BE2C (cell line): ENCODE measurements around the gene WNT8B.

Experiments
- DNase-seq: peaks from one replicate; pipeline ENCODE4 v3.0.0-alpha.2; 2020
- H3K27me3 ChIP-seq: fragments of 250-450 bp; sonication (Bioruptor Pico); 2 replicates; pipeline ENCODE4 v1.5.1; 2020; ENCODE audit warnings: mild to moderate bottlenecking
- H3K36me3 ChIP-seq: fragments of 250-450 bp; sonication (Bioruptor Pico); 2 replicates; pipeline ENCODE4 v1.5.1; 2020; ENCODE audit warnings: mild to moderate bottlenecking
- H3K4me1 ChIP-seq: fragments of 250-450 bp; sonication (Bioruptor Pico); 2 replicates; pipeline ENCODE4 v1.5.1; 2020
- H3K4me3 ChIP-seq: 2 replicates; pipeline ENCODE4 v1.5.1; 2011; ENCODE audit warnings: low read depth, low read length
- H3K9me3 ChIP-seq: fragments of 250-450 bp; sonication (Bioruptor Pico); 2 replicates; pipeline ENCODE4 v1.5.1; 2020
- TF ChIP-seq, protein P1 (sequence below): IDR thresholded peaks from 2 replicates; pipeline ENCODE4 v1.5.1; 2012; ENCODE audit warnings: mild to moderate bottlenecking, low read depth, low read length

Gene WNT8B

DNA sequence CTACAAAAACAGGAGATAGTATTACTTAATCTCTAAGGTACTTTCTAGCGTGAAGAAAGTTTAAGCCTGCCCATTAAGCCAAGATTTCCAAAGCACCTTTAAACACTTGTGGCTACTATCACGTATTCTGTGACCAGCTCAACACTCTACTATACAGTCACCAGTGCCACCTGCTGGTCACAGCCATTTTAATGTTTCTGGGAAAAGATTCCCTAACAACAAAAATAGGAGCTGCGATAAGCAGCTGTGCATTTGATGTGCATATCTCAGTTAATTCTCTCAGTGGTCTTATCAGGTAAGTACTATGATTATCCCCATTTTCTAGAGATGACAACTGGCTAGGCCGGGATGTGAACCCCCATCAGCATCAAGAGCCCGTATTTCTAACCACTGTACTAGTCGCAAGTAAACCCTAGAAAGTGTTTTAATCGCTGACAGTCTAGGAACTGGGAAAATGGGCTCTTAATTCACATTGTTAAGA, 56.0 kb downstream of the WNT8B start:
- H3K4me3 ChIP-seq: peak overlapping the region; percentile 63
- no peaks in the 10 kb centered on the region for H3K27me3 ChIP-seq
- peaks cover 5% of the 10 kb centered on the region for H3K36me3 ChIP-seq
- no peaks in the 10 kb centered on the region for H3K4me1 ChIP-seq
- H3K9me3 ChIP-seq: no peaks in the 10 kb centered on the region
- TF ChIP-seq, protein P1, sequence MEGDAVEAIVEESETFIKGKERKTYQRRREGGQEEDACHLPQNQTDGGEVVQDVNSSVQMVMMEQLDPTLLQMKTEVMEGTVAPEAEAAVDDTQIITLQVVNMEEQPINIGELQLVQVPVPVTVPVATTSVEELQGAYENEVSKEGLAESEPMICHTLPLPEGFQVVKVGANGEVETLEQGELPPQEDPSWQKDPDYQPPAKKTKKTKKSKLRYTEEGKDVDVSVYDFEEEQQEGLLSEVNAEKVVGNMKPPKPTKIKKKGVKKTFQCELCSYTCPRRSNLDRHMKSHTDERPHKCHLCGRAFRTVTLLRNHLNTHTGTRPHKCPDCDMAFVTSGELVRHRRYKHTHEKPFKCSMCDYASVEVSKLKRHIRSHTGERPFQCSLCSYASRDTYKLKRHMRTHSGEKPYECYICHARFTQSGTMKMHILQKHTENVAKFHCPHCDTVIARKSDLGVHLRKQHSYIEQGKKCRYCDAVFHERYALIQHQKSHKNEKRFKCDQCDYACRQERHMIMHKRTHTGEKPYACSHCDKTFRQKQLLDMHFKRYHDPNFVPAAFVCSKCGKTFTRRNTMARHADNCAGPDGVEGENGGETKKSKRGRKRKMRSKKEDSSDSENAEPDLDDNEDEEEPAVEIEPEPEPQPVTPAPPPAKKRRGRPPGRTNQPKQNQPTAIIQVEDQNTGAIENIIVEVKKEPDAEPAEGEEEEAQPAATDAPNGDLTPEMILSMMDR: peak; percentile 75
- DNase-seq: peak; percentile 74

DNA sequence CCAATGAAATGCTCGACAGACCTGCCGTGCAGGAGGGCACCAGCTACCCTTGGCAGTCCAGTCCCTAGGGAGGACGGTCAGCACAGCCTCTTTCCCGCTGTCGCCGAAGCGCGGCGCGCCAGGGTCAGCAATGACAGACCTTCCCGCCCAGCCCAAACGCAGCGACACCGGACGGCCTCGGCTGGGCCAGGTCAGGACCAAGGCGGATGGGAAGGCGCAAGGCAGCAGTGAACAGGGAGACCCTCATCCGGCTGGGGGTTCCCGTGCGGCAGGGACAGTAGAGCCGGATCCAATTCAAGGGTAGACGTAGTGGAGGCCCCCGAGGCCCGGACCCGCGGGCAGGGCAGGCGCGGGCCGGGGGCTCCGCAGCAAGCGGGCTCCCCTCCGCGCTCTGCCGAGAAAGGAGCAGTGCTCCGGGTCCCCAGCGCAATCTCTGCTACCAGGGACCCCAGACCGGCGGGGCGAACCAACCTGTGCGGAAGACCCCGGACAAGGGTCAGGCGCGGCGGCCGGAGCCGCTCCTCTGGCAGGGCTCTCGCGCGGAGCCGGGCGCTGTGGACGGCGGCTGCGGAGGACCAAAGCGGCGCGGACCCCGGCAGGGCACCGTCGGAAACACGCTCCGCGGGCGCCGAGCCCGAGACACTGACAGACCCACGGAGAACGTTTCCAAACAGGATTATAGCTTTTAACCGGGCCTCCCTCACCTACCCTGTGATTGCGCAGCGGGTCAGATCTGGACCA, 56.7 kb downstream of the WNT8B start, which contains the start of gene SEC31B:
Gene SEC31B, minus strand, starts transcription at position 551 of the 741 bp plus-strand sequence. CDS start 2,909 bp downstream, outside the sequence.
- Histone ChIP-seq H3K27me3 (no peaks in the 10 kb centered on the region), H3K4me3 (peak within 1 kb of the TSS; percentile 63), H3K36me3 (peaks cover 11% of the 10 kb centered on the region), H3K9me3 (no peaks in the 10 kb centered on the region), H3K4me1 (no peaks in the 10 kb centered on the region)
- TF ChIP-seq, protein P1: no peak; the same call in 1 of the 2 replicates
- peak; percentile 69 for DNase-seq

DNA sequence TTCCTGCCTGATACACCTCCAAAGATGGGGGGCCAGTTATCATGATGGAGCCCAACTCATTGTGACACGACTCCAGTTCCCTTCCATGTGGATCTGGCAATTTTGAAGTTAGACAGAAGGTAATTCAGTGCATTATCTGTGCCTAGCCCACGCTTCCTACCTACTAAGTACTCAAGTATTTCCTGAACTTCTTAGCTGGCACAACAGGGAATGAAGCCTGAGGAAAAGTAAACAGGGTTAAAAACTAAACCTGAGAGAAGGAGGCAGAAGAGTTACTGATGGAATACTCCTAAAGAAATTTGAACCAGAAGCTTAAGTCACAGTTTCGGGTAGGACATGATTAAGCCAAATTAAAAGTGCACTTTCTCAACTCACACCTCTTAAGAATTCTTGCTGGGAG, 58.0 kb downstream of the WNT8B start:
- Histone ChIP-seq H3K27me3 (no peaks in the 10 kb centered on the region), H3K4me1 (no peaks in the 10 kb centered on the region), H3K9me3 (no peaks in the 10 kb centered on the region), H3K36me3 (peaks cover 23% of the 10 kb centered on the region), H3K4me3 (no peak overlapping the region)
- TF ChIP-seq, protein P1: no peak
- no peak for DNase-seq

DNA sequence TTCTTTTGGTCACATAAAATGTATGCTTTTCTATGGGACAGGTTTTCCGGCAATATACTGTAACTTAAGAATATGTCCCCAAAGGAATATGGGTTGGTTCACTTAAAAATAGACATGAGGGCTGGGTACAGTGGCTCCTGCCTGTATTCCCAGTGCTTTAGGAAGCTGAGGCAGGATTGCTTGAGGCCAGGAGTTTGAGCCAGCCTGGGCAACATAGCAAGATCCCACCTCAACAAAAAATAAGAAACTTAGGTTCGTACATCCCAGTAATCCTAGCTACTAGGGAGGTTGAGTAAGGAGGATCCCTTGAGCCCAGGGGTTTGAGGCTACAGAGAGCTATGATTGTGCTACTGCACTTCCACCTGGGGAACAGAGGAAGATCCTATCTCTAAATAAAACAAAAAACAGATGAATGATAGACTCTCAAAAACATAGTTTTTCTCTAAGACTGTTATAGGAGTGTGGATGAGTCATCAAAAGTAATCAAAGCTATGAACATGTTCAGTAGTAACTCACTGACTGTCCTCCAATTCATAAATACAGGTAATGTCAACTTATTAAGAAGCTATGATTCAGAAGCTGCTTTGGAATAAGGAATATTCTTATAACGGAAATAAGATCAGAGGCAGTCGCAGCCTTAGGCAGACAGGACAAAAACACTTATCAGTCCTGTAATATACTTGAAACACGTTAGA, 59.4 kb downstream of the WNT8B start:
- DNase-seq: no peak
- no peaks in the 10 kb centered on the region for H3K9me3 ChIP-seq
- H3K27me3 ChIP-seq: no peaks in the 10 kb centered on the region
- no peaks in the 10 kb centered on the region for H3K4me1 ChIP-seq
- H3K36me3 ChIP-seq: peaks cover 37% of the 10 kb centered on the region
- no peak overlapping the region for H3K4me3 ChIP-seq
- TF ChIP-seq, protein P1: no peak

GRCh38 chr10:100522945-100523344, 60.1 kb downstream of the WNT8B start:
- Histone ChIP-seq H3K4me1 (no peaks in the 10 kb centered on the region; the same call in 1 of the 2 replicates), H3K9me3 (no peaks in the 10 kb centered on the region), H3K27me3 (no peaks in the 10 kb centered on the region), H3K36me3 (peaks cover 44% of the 10 kb centered on the region), H3K4me3 (no peak overlapping the region)
- DNase-seq: no peak
- TF ChIP-seq, protein P1: no peak

GRCh38 chr10:100524206-100524605, 61.4 kb downstream of the WNT8B start:
- TF ChIP-seq, protein P1: no peak
- H3K4me3 ChIP-seq: no peak overlapping the region
- H3K36me3 ChIP-seq: peaks cover 47% of the 10 kb centered on the region
- no peaks in the 10 kb centered on the region for H3K9me3 ChIP-seq
- peaks cover 3% of the 10 kb centered on the region; the same call in 1 of the 2 replicates for H3K4me1 ChIP-seq
- no peaks in the 10 kb centered on the region for H3K27me3 ChIP-seq
- DNase-seq: no peak
